Prostate gland (tissue), 2 donors: Measurements from ENCODE around the gene MCU. TPM values are rescaled to one million over a fixed set of nuclear protein-coding genes. Genes with fewer than 3 reads are reported as not detected.

Experiments used
- DNase-seq: peaks from one replicate; pipeline ENCODE4 v3.0.0-alpha.2; 2019; ENCODE audit warnings: low spot score
- H3K27ac ChIP-seq, 2 donors: fragments of 200-600 bp; sonication (generic); 2 replicates each; pipeline ENCODE4 v1.5.1; 2017 to 2019
- H3K27me3 ChIP-seq: fragments of 200-600 bp; sonication (generic); replicated peaks from 2 replicates; pipeline ENCODE4 v1.5.1; 2019; ENCODE audit not compliant: insufficient read depth
- H3K36me3 ChIP-seq, 2 donors: fragments of 200-600 bp; sonication (generic); 1 replicate in 1 of 2; 2 replicates in 1 of 2; pipeline versions ENCODE4 v1.5.1 to v1.8.1; 2017 to 2019
- H3K4me1 ChIP-seq: fragments of 200-600 bp; sonication (generic); replicated peaks from 2 replicates; pipeline ENCODE4 v1.5.1; 2019
- H3K4me3 ChIP-seq, 2 donors: fragments of 200-600 bp; sonication (generic); 2 replicates each; pipeline ENCODE4 v1.5.1; 2017 to 2019
- H3K9me3 ChIP-seq: fragments of 200-600 bp; sonication (generic); 2 replicates; pipeline ENCODE4 v1.5.1; 2017
- CTCF ChIP-seq, 4 experiments: fragments of 200-600 bp in 2 of 4; fragments of 450-650 bp in 2 of 4; sonication (generic) in 2 of 4; IDR thresholded peaks; 1 replicate in 3 of 4; 2 replicates in 1 of 4; pipeline ENCODE4 v1.5.1; 2016 to 2019; ENCODE audit warnings: antibody characterized with exemption in 4 of 4, mild to moderate bottlenecking in 2 of 4, moderate library complexity in 2 of 4
- POLR2A ChIP-seq: fragments of 450-650 bp; IDR thresholded peaks from one replicate; pipeline ENCODE4 v1.6.1; 2016; ENCODE audit warnings: antibody characterized with exemption, mild to moderate bottlenecking
- POLR2AphosphoS5 ChIP-seq: sonication (generic); formaldehyde crosslinking; IDR thresholded peaks from one replicate; pipeline ENCODE4 v1.6.1; 2017; ENCODE audit warnings: antibody characterized with exemption
- WGBS: methylation state at CpG from one replicate; pipeline ENCODE4 v1.1.5; 2018; 5-methylcytosine and 5-hydroxymethylcytosine counted together
- intact Hi-C: fragments of 100-400 bp; cut with DNase I; formaldehyde crosslinking; loops from one replicate; pipeline ENCODE4 v1.14.2; 2022
- total RNA-seq, 2 donors: library from RNA; depleted of rRNA; stranded (reverse); fragments of >200 nt; gene quantifications; one replicate each; pipeline ENCODE4 v1.1.0, GENCODE V29; 2016

The MCU gene
- total RNA-seq, 2 donors from 2014 or later = 11.0 to 24.2 TPM

- H3K27ac ChIP-seq = no peak overlapping the region
- TF ChIP-seq CTCF (IDR thresholded peaks at IDR 0.05) (no peak), POLR2A (no peak), POLR2AphosphoS5 (no peak)
- no peaks in the 10 kb centered on the region for H3K36me3 ChIP-seq
- intact Hi-C loops = no loop called here
- no peaks in the 10 kb centered on the region for H3K4me1 ChIP-seq
- H3K9me3 ChIP-seq = no peaks in the 10 kb centered on the region
- WGBS = 95% methylated on average over 13 of the region's 13 CpGs
- no peaks in the 10 kb centered on the region for H3K27me3 ChIP-seq
- no peak for DNase-seq
- H3K4me3 ChIP-seq = no peak overlapping the region
These were observed 232.4 kb downstream of the MCU start for GRCh38 chr10:72924351-72924750.

GRCh38 chr10:72925951-72926465, 234.1 kb downstream of the MCU start:
- Histone ChIP-seq H3K36me3 (no peaks in the 10 kb centered on the region), H3K9me3 (no peaks in the 10 kb centered on the region), H3K27me3 (no peaks in the 10 kb centered on the region), H3K27ac (no peak overlapping the region), H3K4me1 (no peaks in the 10 kb centered on the region), H3K4me3 (no peak overlapping the region)
- no peak for TF ChIP-seq POLR2AphosphoS5
- TF ChIP-seq CTCF (IDR thresholded peaks at IDR 0.05) = no peak
- TF ChIP-seq POLR2A = no peak
- WGBS = 98% methylated on average over 3 of the region's 3 CpGs
- DNase-seq = no peak
- intact Hi-C loops = no loop called here

GRCh38 chr10:72927485-72927884, 235.5 kb downstream of the MCU start:
- DNase-seq = no peak
- Histone ChIP-seq H3K4me1 (no peaks in the 10 kb centered on the region), H3K27me3 (no peaks in the 10 kb centered on the region), H3K4me3 (no peak overlapping the region), H3K36me3 (no peaks in the 10 kb centered on the region), H3K27ac (no peak overlapping the region), H3K9me3 (no peaks in the 10 kb centered on the region)
- WGBS = 76% methylated on average over 5 of the region's 5 CpGs
- intact Hi-C loops = no loop called here
- TF ChIP-seq POLR2AphosphoS5 (no peak), CTCF (IDR thresholded peaks at IDR 0.05) (no peak), POLR2A (no peak)

- WGBS = 96% methylated on average over 5 of the region's 5 CpGs
- Histone ChIP-seq H3K27me3 (no peaks in the 10 kb centered on the region), H3K36me3 (no peaks in the 10 kb centered on the region), H3K9me3 (no peaks in the 10 kb centered on the region), H3K4me3 (no peak overlapping the region), H3K4me1 (no peaks in the 10 kb centered on the region), H3K27ac (no peak overlapping the region)
- intact Hi-C loops = no loop called here
- no peak for DNase-seq
- TF ChIP-seq POLR2AphosphoS5 = no peak
- no peak for TF ChIP-seq POLR2A
- no peak for TF ChIP-seq CTCF (IDR thresholded peaks at IDR 0.05)
These were observed 236.9 kb downstream of the MCU start for GRCh38 chr10:72928798-72929197.

GRCh38 chr10:72930276-72930675, 238.3 kb downstream of the MCU start:
- H3K4me3 ChIP-seq = no peak overlapping the region
- WGBS = 78% methylated on average over 2 of the region's 2 CpGs
- DNase-seq = no peak
- H3K27ac ChIP-seq = no peak overlapping the region
- no peaks in the 10 kb centered on the region for H3K9me3 ChIP-seq
- no peaks in the 10 kb centered on the region for H3K4me1 ChIP-seq
- intact Hi-C loops = no loop called here
- no peak for TF ChIP-seq POLR2AphosphoS5
- TF ChIP-seq POLR2A = no peak
- TF ChIP-seq CTCF (IDR thresholded peaks at IDR 0.05) = no peak
- no peaks in the 10 kb centered on the region for H3K27me3 ChIP-seq
- no peaks in the 10 kb centered on the region for H3K36me3 ChIP-seq
